Calu3 (cell line): ENCODE results near the gene ITGA2B. TPM values are rescaled to one million over a fixed set of nuclear protein-coding genes. Genes with fewer than 3 reads are reported as not detected.

ENCODE experiments used
- BruUV-seq: library from RNA; stranded (reverse); fragments of 400-500 nt; replicated peaks from 2 replicates; lab custom pipeline; 2021; lab: Mats Ljungman, UMichigan
- CTCF ChIA-PET: fragments of 300-600 bp; sonication (Branson Sonifier 250); formaldehyde crosslinking; loops from one replicate; lab custom pipeline; 2022; ENCODE audit warnings: antibody characterized with exemption; lab: Charles Lee
- DNase-seq: peaks from one replicate; pipeline ENCODE4 v3.0.0; 2022
- H3K27ac Mint-ChIP-seq: one replicate; pipeline ENCODE4 v1.8.0; 2022; ENCODE audit warnings: mixed read lengths; ENCODE audit not compliant: unreplicated experiment
- H3K27me3 Mint-ChIP-seq: one replicate; pipeline ENCODE4 v1.8.0; 2022; ENCODE audit warnings: mixed read lengths; ENCODE audit not compliant: unreplicated experiment
- H3K36me3 Mint-ChIP-seq: one replicate; pipeline ENCODE4 v1.8.0; 2022; ENCODE audit warnings: mild to moderate bottlenecking, moderate library complexity, mixed read lengths; ENCODE audit not compliant: insufficient read depth, unreplicated experiment
- H3K4me1 Mint-ChIP-seq: one replicate; pipeline ENCODE4 v1.8.0; 2022; ENCODE audit warnings: mild to moderate bottlenecking, low read depth, mixed read lengths; ENCODE audit not compliant: unreplicated experiment
- H3K4me3 Mint-ChIP-seq: one replicate; pipeline ENCODE4 v1.8.0; 2022; ENCODE audit warnings: mild to moderate bottlenecking, low read depth, moderate library complexity, mixed read lengths; ENCODE audit not compliant: unreplicated experiment
- H3K9me3 Mint-ChIP-seq: one replicate; pipeline ENCODE4 v1.8.0; 2022; ENCODE audit warnings: low read depth, mixed read lengths; ENCODE audit not compliant: unreplicated experiment
- intact Hi-C: fragments of 100-400 bp; cut with micrococcal nuclease; formaldehyde crosslinking; loops from one replicate; pipeline ENCODE4 v1.10.0; 2022; ENCODE audit not compliant: unreplicated experiment
- total RNA-seq: library from RNA; stranded (reverse); gene quantifications from 2 replicates; pipeline ENCODE4 v1.2.3, GENCODE V29; 2022
- TF ChIP-seq, protein P1 (sequence below): fragments of 200-600 bp; IDR thresholded peaks from one replicate; pipeline ENCODE4 v1.8.0; 2022; ENCODE audit warnings: antibody characterized with exemption; ENCODE audit not compliant: unreplicated experiment

Gene ITGA2B
- total RNA-seq, 1 experiment from 2014 or later = 1.6 TPM

DNA sequence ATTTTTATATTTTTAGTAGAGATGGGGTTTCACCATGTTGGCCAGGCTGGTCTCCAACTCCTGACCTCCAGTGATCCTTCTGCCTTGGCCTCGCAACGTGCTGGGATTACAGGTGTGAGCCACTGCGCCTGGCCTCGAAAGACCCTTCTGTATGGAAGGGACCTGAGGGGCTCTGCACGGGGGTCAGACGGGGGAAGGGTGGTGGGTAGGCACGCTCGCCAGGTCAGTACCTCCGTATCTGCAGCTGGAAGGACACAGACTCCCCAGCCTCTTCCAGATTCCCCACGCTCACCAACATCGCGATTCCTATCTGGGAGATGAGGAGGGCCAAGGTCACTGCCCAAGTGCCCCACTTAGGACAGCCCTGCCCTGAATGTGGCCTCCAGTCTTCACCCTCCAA is 12.7 kb downstream of the ITGA2B start:
- Mint-ChIP-seq H3K9me3 (no peaks in the 10 kb centered on the region), H3K4me3 (no peak overlapping the region), H3K27ac (no peak overlapping the region), H3K4me1 (no peaks in the 10 kb centered on the region), H3K36me3 (no peaks in the 10 kb centered on the region), H3K27me3 (peaks cover 46% of the 10 kb centered on the region)
- TF ChIP-seq, protein P1, sequence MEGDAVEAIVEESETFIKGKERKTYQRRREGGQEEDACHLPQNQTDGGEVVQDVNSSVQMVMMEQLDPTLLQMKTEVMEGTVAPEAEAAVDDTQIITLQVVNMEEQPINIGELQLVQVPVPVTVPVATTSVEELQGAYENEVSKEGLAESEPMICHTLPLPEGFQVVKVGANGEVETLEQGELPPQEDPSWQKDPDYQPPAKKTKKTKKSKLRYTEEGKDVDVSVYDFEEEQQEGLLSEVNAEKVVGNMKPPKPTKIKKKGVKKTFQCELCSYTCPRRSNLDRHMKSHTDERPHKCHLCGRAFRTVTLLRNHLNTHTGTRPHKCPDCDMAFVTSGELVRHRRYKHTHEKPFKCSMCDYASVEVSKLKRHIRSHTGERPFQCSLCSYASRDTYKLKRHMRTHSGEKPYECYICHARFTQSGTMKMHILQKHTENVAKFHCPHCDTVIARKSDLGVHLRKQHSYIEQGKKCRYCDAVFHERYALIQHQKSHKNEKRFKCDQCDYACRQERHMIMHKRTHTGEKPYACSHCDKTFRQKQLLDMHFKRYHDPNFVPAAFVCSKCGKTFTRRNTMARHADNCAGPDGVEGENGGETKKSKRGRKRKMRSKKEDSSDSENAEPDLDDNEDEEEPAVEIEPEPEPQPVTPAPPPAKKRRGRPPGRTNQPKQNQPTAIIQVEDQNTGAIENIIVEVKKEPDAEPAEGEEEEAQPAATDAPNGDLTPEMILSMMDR = no peak
- DNase-seq = no peak
- BruUV-seq = no TSS peak
- intact Hi-C loops = no loop called here
- CTCF ChIA-PET = interaction anchor here (0.8 to 1.4 kb wide), 2 partner anchors 13 to 31 kb away, joined by 4 to 6 read pairs; partner anchors contain the start of genes FAM171A2 and GRN

DNA sequence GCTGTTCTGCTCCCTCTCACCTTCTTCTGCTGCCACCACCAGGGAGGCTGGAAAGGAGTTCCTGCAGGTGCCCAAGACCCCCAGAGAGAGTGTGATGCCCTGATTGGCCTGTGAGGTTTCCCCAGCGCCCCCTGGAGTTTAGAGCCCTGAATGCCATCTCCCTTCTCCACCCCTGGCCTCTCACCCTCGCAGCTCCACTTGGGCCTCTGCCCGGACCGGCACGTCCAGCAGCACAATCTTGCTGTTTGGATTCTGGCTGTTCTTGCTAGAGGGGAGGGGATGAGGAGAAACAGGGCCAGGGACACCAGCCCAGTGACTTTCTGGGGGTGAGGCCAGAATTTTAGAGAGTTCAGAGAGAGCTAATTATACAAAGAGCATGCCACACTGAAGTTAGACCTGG is 13.3 kb downstream of the ITGA2B start:
- H3K36me3 Mint-ChIP-seq = no peaks in the 10 kb centered on the region
- H3K4me3 Mint-ChIP-seq = no peak overlapping the region
- H3K27me3 Mint-ChIP-seq = peaks cover 46% of the 10 kb centered on the region
- H3K27ac Mint-ChIP-seq = no peak overlapping the region
- intact Hi-C loops = no loop called here
- no peaks in the 10 kb centered on the region for H3K4me1 Mint-ChIP-seq
- CTCF ChIA-PET = interaction anchor here (0.8 to 1.4 kb wide), 2 partner anchors 13 to 30 kb away, joined by 4 to 6 read pairs; partner anchors contain the start of genes FAM171A2 and GRN
- TF ChIP-seq, protein P1 = peak; percentile 81
- DNase-seq = peak; percentile 48
- no peaks in the 10 kb centered on the region for H3K9me3 Mint-ChIP-seq
- BruUV-seq = no TSS peak

DNA sequence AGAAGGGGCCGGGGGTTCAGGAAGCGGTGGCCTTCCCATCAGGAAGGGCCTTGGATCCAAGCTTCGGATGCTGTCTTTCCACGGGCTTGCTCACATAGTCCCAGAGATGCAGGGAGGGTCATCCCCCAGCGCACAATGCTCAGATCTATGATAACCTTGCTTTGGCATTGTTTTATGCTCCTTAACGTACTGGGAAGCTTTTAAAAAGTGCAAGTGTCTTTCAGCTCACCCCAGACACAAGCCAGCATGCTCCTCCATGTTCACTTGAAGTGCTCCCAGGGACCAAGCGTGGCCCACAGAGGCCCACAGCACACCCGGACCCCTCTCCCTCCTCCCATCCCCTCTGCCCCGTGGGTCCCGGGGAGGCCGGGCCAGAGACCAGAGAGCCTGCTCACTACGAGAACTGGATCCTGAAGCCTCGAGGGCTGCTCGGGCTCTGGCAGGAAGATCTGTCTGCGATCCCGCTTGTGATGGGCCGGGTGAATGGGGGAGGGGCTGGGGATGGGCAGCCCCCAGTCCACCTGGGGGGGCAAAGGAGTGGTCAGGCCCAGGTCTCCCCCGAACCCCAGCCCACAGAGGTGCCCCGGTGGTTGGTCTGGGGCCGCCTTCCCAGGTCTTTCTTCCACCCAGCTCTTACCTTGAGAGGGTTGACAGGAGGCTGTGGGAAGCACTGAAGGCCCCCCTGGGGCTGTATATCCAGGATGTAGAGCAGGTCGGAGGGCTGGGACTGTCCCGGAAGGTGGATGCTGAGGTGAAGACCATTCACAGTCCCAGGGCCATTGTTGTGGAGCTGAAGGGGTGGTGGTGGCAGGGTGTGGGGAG is 14.0 kb downstream of the ITGA2B start:
- no peak overlapping the region for H3K27ac Mint-ChIP-seq
- CTCF ChIA-PET = interaction anchor here (0.6 to 1.4 kb wide), 2 partner anchors 12 to 13 kb away, joined by 4 to 6 read pairs; partner anchors contain the start of gene FAM171A2

GRCh38 chr17:44374306-44375195 is 14.9 kb downstream of the ITGA2B start:
- no peak overlapping the region for H3K27ac Mint-ChIP-seq
- no peaks in the 10 kb centered on the region for H3K4me1 Mint-ChIP-seq

More for the DNA sequence above, 14.0 kb downstream of the ITGA2B start:
- peak overlapping the region; percentile 17 for H3K4me3 Mint-ChIP-seq
- intact Hi-C loops = no loop called here
- TF ChIP-seq, protein P1 = no peak
- no peaks in the 10 kb centered on the region for H3K36me3 Mint-ChIP-seq
- no peaks in the 10 kb centered on the region for H3K4me1 Mint-ChIP-seq
- no peak for DNase-seq
- no peaks in the 10 kb centered on the region for H3K9me3 Mint-ChIP-seq
- BruUV-seq = no TSS peak
- peaks cover 49% of the 10 kb centered on the region for H3K27me3 Mint-ChIP-seq

More at GRCh38 chr17:44374306-44375195, 14.9 kb downstream of the ITGA2B start:
- peaks cover 49% of the 10 kb centered on the region for H3K27me3 Mint-ChIP-seq
- DNase-seq = peak; percentile 43
- TF ChIP-seq, protein P1 = no peak
- H3K4me3 Mint-ChIP-seq = peak overlapping the region; percentile 17
- BruUV-seq = no TSS peak
- no peaks in the 10 kb centered on the region for H3K36me3 Mint-ChIP-seq
- intact Hi-C loops = no loop called here
- H3K9me3 Mint-ChIP-seq = no peaks in the 10 kb centered on the region
- CTCF ChIA-PET = interaction anchor here (0.6 kb wide), 1 partner anchor 14 kb away, joined by 4 read pairs; no protein-coding TSS in a partner anchor
